Measurements from ENCODE around the gene CCSER1. TPM values are rescaled to one million over a fixed set of nuclear protein-coding genes. Genes with fewer than 3 reads are reported as not detected.

Gene CCSER1
- total RNA-seq, 4 donors from 2014 or later, result 13.3 to 54.6 (median 34.0) TPM

GRCh38 chr4:90582087-90582486 lies 454.9 kb downstream of the CCSER1 start:
- Histone ChIP-seq H3K4me1 (no peaks in the 10 kb centered on the region), H3K4me3 (no peak overlapping the region), H3K9me3 (no peaks in the 10 kb centered on the region), H3K27ac (no peak overlapping the region), H3K36me3 (no peaks in the 10 kb centered on the region), H3K27me3 (no peaks in the 10 kb centered on the region)
- no peak for DNase-seq
- no peak for TF ChIP-seq EP300 (IDR thresholded peaks at IDR 0.05; ENCODE audit: low read depth)
- intact Hi-C loops (cut with DNase I; ENCODE audit: low total_unique reads) (no loop called here), in situ Hi-C loops (cut with MboI; ENCODE audit: low pct_ligation_motif_present in 1 of 4, low pct_unique_long_range_greater_than_20kb in 1 of 4, low sequenced_read_pairs in 3 of 4) (no loop called here)
- 69 to 76% methylated on average over 2 of the region's 2 CpGs for WGBS, 2 donors (ENCODE audit: low coverage in 1 of 2)

GRCh38 chr4:90584051-90584450 lies 456.9 kb downstream of the CCSER1 start:
- no peak for DNase-seq
- WGBS, 2 donors (ENCODE audit: low coverage in 1 of 2), result 65 to 77% methylated on average over 2 of the region's 2 CpGs
- Histone ChIP-seq H3K27ac (no peak overlapping the region), H3K4me3 (no peak overlapping the region), H3K36me3 (no peaks in the 10 kb centered on the region), H3K27me3 (no peaks in the 10 kb centered on the region), H3K9me3 (no peaks in the 10 kb centered on the region), H3K4me1 (no peaks in the 10 kb centered on the region)
- intact Hi-C loops (cut with DNase I; ENCODE audit: low total_unique reads) (no loop called here), in situ Hi-C loops (cut with MboI; ENCODE audit: low pct_ligation_motif_present in 1 of 4, low pct_unique_long_range_greater_than_20kb in 1 of 4, low sequenced_read_pairs in 3 of 4) (no loop called here)
- no peak for TF ChIP-seq POLR2AphosphoS5 (IDR thresholded peaks at IDR 0.05)
- no peak for TF ChIP-seq CTCF (IDR thresholded peaks at IDR 0.05)
- TF ChIP-seq EP300 (IDR thresholded peaks at IDR 0.05; ENCODE audit: low read depth), result no peak
- TF ChIP-seq POLR2A (IDR thresholded peaks at IDR 0.05), result no peak

- TF ChIP-seq POLR2A (IDR thresholded peaks at IDR 0.05) (no peak), POLR2AphosphoS5 (IDR thresholded peaks at IDR 0.05) (no peak), EP300 (IDR thresholded peaks at IDR 0.05; ENCODE audit: low read depth) (no peak), CTCF (IDR thresholded peaks at IDR 0.05) (no peak)
- Histone ChIP-seq H3K4me1 (no peaks in the 10 kb centered on the region), H3K27me3 (no peaks in the 10 kb centered on the region), H3K36me3 (no peaks in the 10 kb centered on the region), H3K9me3 (peaks cover 0 to 4% of the 10 kb centered on the region in 2 donors), H3K27ac (no peak overlapping the region), H3K4me3 (no peak overlapping the region)
- DNase-seq, result no peak
- intact Hi-C loops (cut with DNase I; ENCODE audit: low total_unique reads), result no loop called here
- WGBS, 2 donors (ENCODE audit: low coverage in 1 of 2), result 86 to 100% methylated on average over 3 to 8 of the region's 8 CpGs
- in situ Hi-C loops (cut with MboI; ENCODE audit: low pct_ligation_motif_present in 1 of 4, low pct_unique_long_range_greater_than_20kb in 1 of 4, low sequenced_read_pairs in 3 of 4), result no loop called here
These were observed 458.8 kb downstream of the CCSER1 start for GRCh38 chr4:90585961-90586360.

- Histone ChIP-seq H3K4me1 (no peaks in the 10 kb centered on the region), H3K4me3 (no peak overlapping the region), H3K36me3 (no peaks in the 10 kb centered on the region), H3K27me3 (no peaks in the 10 kb centered on the region), H3K9me3 (peaks cover 0 to 4% of the 10 kb centered on the region in 2 donors), H3K27ac (no peak overlapping the region)
- 97 to 98% methylated on average over 6 of the region's 6 CpGs for WGBS, 2 donors (ENCODE audit: low coverage in 1 of 2)
- in situ Hi-C loops (cut with MboI; ENCODE audit: low pct_ligation_motif_present in 1 of 4, low pct_unique_long_range_greater_than_20kb in 1 of 4, low sequenced_read_pairs in 3 of 4) (no loop called here), intact Hi-C loops (cut with DNase I; ENCODE audit: low total_unique reads) (no loop called here)
- no peak for DNase-seq
- TF ChIP-seq POLR2AphosphoS5 (IDR thresholded peaks at IDR 0.05), result no peak
- no peak for TF ChIP-seq POLR2A (IDR thresholded peaks at IDR 0.05)
- TF ChIP-seq CTCF (IDR thresholded peaks at IDR 0.05), result no peak
- TF ChIP-seq EP300 (IDR thresholded peaks at IDR 0.05; ENCODE audit: low read depth), result no peak
These were observed 459.6 kb downstream of the CCSER1 start for GRCh38 chr4:90586799-90587198.

GRCh38 chr4:90597927-90598326 lies 470.7 kb downstream of the CCSER1 start:
- no peak for DNase-seq
- H3K4me3 ChIP-seq, result no peak overlapping the region
- WGBS, 2 donors (ENCODE audit: low coverage in 1 of 2), result 89 to 93% methylated on average over 4 of the region's 4 CpGs
- TF ChIP-seq CTCF (IDR thresholded peaks at IDR 0.05), result no peak
- no peak for TF ChIP-seq POLR2A (IDR thresholded peaks at IDR 0.05)
- TF ChIP-seq EP300 (IDR thresholded peaks at IDR 0.05; ENCODE audit: low read depth), result no peak
- TF ChIP-seq POLR2AphosphoS5 (IDR thresholded peaks at IDR 0.05), result no peak
- H3K36me3 ChIP-seq, result no peaks in the 10 kb centered on the region
- no peak overlapping the region for H3K27ac ChIP-seq
- in situ Hi-C loops (cut with MboI; ENCODE audit: low pct_ligation_motif_present in 1 of 4, low pct_unique_long_range_greater_than_20kb in 1 of 4, low sequenced_read_pairs in 3 of 4) (no loop called here), intact Hi-C loops (cut with DNase I; ENCODE audit: low total_unique reads) (no loop called here)
- no peaks in the 10 kb centered on the region for H3K27me3 ChIP-seq
- H3K4me1 ChIP-seq, result no peaks in the 10 kb centered on the region
- H3K9me3 ChIP-seq, result no peaks in the 10 kb centered on the region
